Panc1 (cell line): ENCODE results near the gene KNSTRN. TPM values are rescaled to one million over a fixed set of nuclear protein-coding genes. Genes with fewer than 3 reads are reported as not detected.

Experiments
- ATAC-seq: fragments of 200-7000 bp; cut with Tn5 transposase; 2 replicates; pipeline ENCODE4 v1.9.1; 2020; ENCODE audit warnings: mild to moderate bottlenecking, moderate library complexity
- BruUV-seq: library from RNA; stranded (reverse); fragments of 400-500 nt; replicated peaks from 2 replicates; lab custom pipeline; 2021; lab: Mats Ljungman, UMichigan
- CTCF ChIA-PET: fragments of 300-600 bp; sonication (Branson Sonifier 250); formaldehyde crosslinking; loops from one replicate; lab custom pipeline; 2022; ENCODE audit warnings: antibody characterized with exemption; lab: Charles Lee
- POLR2A ChIA-PET: fragments of 300-600 bp; sonication (Branson Sonifier 250); formaldehyde crosslinking; loops from one replicate; lab custom pipeline; 2022; ENCODE audit warnings: antibody characterized with exemption; lab: Charles Lee
- DNase-seq: peaks from one replicate; pipeline ENCODE4 v3.0.0-alpha.2; 2010; ENCODE audit warnings: low read depth, low spot score
- H3K27ac ChIP-seq: 2 replicates; pipeline ENCODE4 v1.5.1; 2011; ENCODE audit warnings: mild to moderate bottlenecking, low read length, inconsistent platforms
- H3K27me3 ChIP-seq: fragments of 200-500 bp; sonication (Bioruptor generic); 2 replicates; pipeline ENCODE4 v1.6.0; 2014; ENCODE audit warnings: low read length, inconsistent platforms; ENCODE audit not compliant: control insufficient read depth, insufficient read depth
- H3K36me3 ChIP-seq: fragments of 200-500 bp; sonication (Bioruptor generic); 2 replicates; pipeline ENCODE4 v1.5.1; 2014; ENCODE audit warnings: inconsistent platforms, mild to moderate bottlenecking, low read length, moderate library complexity; ENCODE audit not compliant: control insufficient read depth, insufficient read depth
- H3K4me1 ChIP-seq: 2 replicates; pipeline ENCODE4 v1.5.1; 2011; ENCODE audit warnings: inconsistent platforms, mild to moderate bottlenecking, low read length, moderate library complexity; ENCODE audit not compliant: control insufficient read depth, insufficient read depth
- H3K4me3 ChIP-seq, 2 experiments: 2 replicates each; pipeline ENCODE4 v1.5.1; 2011 to 2012; ENCODE audit warnings: low read depth in 2 of 2, low read length in 2 of 2, mild to moderate bottlenecking in 2 of 2, inconsistent platforms in 1 of 2, moderate library complexity in 1 of 2
- H3K9me3 ChIP-seq: fragments of 200-500 bp; sonication (Bioruptor generic); 2 replicates; pipeline ENCODE4 v1.5.1; 2014; ENCODE audit warnings: low read depth, mild to moderate bottlenecking, inconsistent platforms, low read length, moderate library complexity; ENCODE audit not compliant: control insufficient read depth, insufficient read depth
- POLR2AphosphoS5 ChIP-seq: IDR thresholded peaks from 2 replicates; pipeline ENCODE4 v1.6.1; 2012; ENCODE audit warnings: mild to moderate bottlenecking, low read depth, low read length, moderate library complexity
- SIN3A ChIP-seq: IDR thresholded peaks from 2 replicates; pipeline ENCODE4 v1.6.1; 2012; ENCODE audit warnings: low read depth, mild to moderate bottlenecking, low read length, moderate library complexity, borderline replicate concordance; ENCODE audit not compliant: insufficient read depth
- TCF7L2 ChIP-seq: IDR thresholded peaks from 2 replicates; pipeline ENCODE4 v1.6.1; 2011; ENCODE audit warnings: mild to moderate bottlenecking, low read depth, low read length, inconsistent platforms
- in situ Hi-C: cut with HindIII; loops from 2 replicates; pipeline ENCODE4 v1.10.0; 2016; ENCODE audit warnings: low sequenced_read_pairs, low pct_unique_long_range_greater_than_20kb
- intact Hi-C: fragments of 100-400 bp; cut with micrococcal nuclease; formaldehyde crosslinking; loops from one replicate; pipeline ENCODE4 v1.10.0; 2022; ENCODE audit not compliant: unreplicated experiment
- total RNA-seq: library from RNA; stranded (reverse); gene quantifications from one replicate; pipeline ENCODE4 v1.2.1, GENCODE V29; 2021; ENCODE audit not compliant: unreplicated experiment
- TF ChIP-seq, protein P1 (sequence below): fragments of 450-650 bp; IDR thresholded peaks from 2 replicates; pipeline ENCODE4 v1.5.1; 2017; ENCODE audit warnings: mild to moderate bottlenecking
- TF ChIP-seq, protein P2 (sequence below), 2 experiments: IDR thresholded peaks; 2 replicates each; pipeline ENCODE4 v1.6.1; 2011 to 2012; ENCODE audit warnings: low read depth in 2 of 2, control low read depth in 1 of 2, low read length in 1 of 2, mild to moderate bottlenecking in 1 of 2, moderate library complexity in 1 of 2; ENCODE audit not compliant: insufficient read depth in 1 of 2

Gene KNSTRN
- total RNA-seq, 1 experiment from 2014 or later: 74.6 TPM

DNA sequence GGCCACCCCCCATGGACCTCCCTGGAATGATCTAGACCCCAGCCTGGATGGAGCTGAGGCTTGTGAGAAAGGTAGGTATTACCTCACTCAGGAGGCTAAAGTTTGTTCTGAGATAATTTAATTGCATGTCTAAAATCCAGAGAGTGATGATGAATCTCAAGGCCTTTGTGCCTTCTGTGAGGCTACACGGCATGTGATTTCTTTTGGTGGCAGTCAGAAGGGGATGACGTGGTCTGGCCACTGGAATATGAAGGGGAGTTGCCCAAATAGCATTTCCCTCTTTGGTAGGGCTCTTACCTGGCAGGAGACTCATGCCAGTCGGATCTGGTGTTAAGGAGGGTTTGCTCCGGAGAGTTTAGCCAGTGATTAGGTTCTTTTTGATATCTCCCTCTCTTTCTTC lies 60.7 kb downstream of the KNSTRN start:
- Histone ChIP-seq H3K9me3 (no peaks in the 10 kb centered on the region), H3K27ac (no peak overlapping the region; the same call in 1 of the 2 replicates), H3K4me3 (peak overlapping the region in 1 of 2 experiments; percentile 57; a peak in 1 of 4 replicates), H3K27me3 (no peaks in the 10 kb centered on the region), H3K4me1 (peaks cover 54% of the 10 kb centered on the region), H3K36me3 (no peaks in the 10 kb centered on the region; the same call in 1 of the 2 replicates)
- ATAC-seq: no peak
- in situ Hi-C loops: no loop called here
- no peak for TF ChIP-seq SIN3A
- no peak for TF ChIP-seq POLR2AphosphoS5
- TF ChIP-seq, protein P1, sequence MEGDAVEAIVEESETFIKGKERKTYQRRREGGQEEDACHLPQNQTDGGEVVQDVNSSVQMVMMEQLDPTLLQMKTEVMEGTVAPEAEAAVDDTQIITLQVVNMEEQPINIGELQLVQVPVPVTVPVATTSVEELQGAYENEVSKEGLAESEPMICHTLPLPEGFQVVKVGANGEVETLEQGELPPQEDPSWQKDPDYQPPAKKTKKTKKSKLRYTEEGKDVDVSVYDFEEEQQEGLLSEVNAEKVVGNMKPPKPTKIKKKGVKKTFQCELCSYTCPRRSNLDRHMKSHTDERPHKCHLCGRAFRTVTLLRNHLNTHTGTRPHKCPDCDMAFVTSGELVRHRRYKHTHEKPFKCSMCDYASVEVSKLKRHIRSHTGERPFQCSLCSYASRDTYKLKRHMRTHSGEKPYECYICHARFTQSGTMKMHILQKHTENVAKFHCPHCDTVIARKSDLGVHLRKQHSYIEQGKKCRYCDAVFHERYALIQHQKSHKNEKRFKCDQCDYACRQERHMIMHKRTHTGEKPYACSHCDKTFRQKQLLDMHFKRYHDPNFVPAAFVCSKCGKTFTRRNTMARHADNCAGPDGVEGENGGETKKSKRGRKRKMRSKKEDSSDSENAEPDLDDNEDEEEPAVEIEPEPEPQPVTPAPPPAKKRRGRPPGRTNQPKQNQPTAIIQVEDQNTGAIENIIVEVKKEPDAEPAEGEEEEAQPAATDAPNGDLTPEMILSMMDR: no peak
- TF ChIP-seq, protein P2, sequence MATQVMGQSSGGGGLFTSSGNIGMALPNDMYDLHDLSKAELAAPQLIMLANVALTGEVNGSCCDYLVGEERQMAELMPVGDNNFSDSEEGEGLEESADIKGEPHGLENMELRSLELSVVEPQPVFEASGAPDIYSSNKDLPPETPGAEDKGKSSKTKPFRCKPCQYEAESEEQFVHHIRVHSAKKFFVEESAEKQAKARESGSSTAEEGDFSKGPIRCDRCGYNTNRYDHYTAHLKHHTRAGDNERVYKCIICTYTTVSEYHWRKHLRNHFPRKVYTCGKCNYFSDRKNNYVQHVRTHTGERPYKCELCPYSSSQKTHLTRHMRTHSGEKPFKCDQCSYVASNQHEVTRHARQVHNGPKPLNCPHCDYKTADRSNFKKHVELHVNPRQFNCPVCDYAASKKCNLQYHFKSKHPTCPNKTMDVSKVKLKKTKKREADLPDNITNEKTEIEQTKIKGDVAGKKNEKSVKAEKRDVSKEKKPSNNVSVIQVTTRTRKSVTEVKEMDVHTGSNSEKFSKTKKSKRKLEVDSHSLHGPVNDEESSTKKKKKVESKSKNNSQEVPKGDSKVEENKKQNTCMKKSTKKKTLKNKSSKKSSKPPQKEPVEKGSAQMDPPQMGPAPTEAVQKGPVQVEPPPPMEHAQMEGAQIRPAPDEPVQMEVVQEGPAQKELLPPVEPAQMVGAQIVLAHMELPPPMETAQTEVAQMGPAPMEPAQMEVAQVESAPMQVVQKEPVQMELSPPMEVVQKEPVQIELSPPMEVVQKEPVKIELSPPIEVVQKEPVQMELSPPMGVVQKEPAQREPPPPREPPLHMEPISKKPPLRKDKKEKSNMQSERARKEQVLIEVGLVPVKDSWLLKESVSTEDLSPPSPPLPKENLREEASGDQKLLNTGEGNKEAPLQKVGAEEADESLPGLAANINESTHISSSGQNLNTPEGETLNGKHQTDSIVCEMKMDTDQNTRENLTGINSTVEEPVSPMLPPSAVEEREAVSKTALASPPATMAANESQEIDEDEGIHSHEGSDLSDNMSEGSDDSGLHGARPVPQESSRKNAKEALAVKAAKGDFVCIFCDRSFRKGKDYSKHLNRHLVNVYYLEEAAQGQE (IDR thresholded peaks at IDR 0.05; ENCODE audit: insufficient read depth in 1 of 2, low read depth in 2 of 2, low read length in 1 of 2): no peak
- no peak for TF ChIP-seq TCF7L2
- intact Hi-C loops: loop anchor here (5.0 kb wide), 1 partner anchor 64 kb away; no protein-coding TSS in a partner anchor
- CTCF ChIA-PET: no interaction called here
- no peak for DNase-seq
- BruUV-seq: no TSS peak
- POLR2A ChIA-PET: interaction anchor here (0.8 kb wide), 1 partner anchor 11 kb away, joined by 3 read pairs; no protein-coding TSS in a partner anchor

DNA sequence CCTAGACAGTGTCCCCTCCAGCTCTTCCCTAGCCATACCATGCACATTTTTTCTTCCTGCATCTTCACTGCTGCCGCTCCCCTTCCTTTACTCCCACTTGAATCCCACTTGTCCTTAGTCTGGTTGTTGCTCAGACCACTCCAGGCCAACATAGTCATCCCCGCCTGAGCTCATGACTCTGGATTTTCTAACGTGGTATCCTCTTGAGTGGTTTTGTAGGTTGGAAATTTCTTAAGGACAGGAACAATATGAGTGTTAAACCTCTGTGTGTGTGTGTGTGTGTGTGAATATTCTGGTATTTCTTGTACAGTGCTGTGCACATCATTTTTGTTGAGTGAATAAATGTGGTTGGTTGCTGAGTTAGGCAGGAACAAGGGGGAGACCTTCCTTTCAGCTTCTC lies 61.3 kb downstream of the KNSTRN start:
- in situ Hi-C loops: no loop called here
- H3K9me3 ChIP-seq: no peaks in the 10 kb centered on the region
- H3K4me3 ChIP-seq: no peak overlapping the region
- no peak for ATAC-seq
- no TSS peak for BruUV-seq
- CTCF ChIA-PET: no interaction called here
- no peak for TF ChIP-seq SIN3A
- TF ChIP-seq TCF7L2: no peak
- TF ChIP-seq, protein P1: no peak
- TF ChIP-seq, protein P2 (IDR thresholded peaks at IDR 0.05; ENCODE audit: insufficient read depth in 1 of 2, low read depth in 2 of 2, low read length in 1 of 2): no peak
- intact Hi-C loops: loop anchor here (5.0 kb wide), 1 partner anchor 63 kb away; no protein-coding TSS in a partner anchor
- peaks cover 48% of the 10 kb centered on the region for H3K4me1 ChIP-seq
- no peaks in the 10 kb centered on the region; the same call in 1 of the 2 replicates for H3K36me3 ChIP-seq
- no peaks in the 10 kb centered on the region for H3K27me3 ChIP-seq
- H3K27ac ChIP-seq: no peak overlapping the region
- POLR2A ChIA-PET: interaction anchor here (0.8 kb wide), 1 partner anchor 10 kb away, joined by 3 read pairs; no protein-coding TSS in a partner anchor
- no peak for DNase-seq
